ENCODE measurements around the gene WDR91.
A peak's percentile ranks its signal among the peaks of the same experiment; 100 is the strongest.
"Not testable (repeated sequence)": the region's sequence is repeated elsewhere in the genome, so short reads cannot be mapped to it uniquely, and the experiment has no call there.

The WDR91 gene

GRCh38 chr7:135175931-135176330 lies 35.4 kb downstream of the WDR91 start:
- DNase-seq: no peak

GRCh38 chr7:135174941-135175340 lies 36.4 kb downstream of the WDR91 start:
- DNase-seq: no peak

GRCh38 chr7:135173916-135174315 lies 37.4 kb downstream of the WDR91 start:
- DNase-seq: not testable (repeated sequence)

DNA sequence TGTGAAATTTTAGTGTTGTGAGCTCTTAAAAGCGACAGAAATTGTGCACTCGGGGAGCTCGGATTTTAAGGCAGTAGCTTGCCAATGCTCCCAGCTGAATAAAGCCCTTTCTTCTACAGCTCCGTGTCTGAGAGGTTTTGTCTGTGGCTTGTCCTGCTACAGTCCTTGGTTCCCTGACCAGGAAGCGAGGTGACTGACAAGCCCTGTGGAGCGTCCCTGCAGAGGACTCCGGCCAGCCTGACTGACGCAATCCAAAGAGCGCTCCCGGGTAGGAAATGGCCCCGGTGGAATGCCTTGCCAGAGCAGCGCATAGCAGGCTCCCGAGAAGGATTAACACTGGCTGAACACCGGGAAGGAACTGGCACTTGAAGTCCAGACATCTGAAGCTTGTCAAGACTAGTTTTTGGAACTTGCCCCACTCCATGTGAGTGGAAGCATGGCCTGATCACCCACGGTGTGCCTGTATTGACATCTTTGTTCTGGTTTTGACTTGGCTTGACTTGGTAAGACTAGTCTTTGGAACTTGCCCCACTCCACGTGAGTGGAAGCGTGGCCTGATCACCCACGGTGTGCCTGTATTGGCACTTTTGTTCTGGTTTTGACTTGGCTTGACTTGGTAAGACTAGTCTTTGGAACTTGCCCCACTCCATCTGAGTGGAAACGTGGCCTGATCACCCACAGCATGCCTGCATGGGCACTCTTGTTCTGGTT lies 39.6 kb downstream of the WDR91 start:
- DNase-seq: not testable (repeated sequence)

- not testable (repeated sequence) for DNase-seq
Measured at GRCh38 chr7:135170998-135171481, 40.3 kb downstream of the WDR91 start.

DNA sequence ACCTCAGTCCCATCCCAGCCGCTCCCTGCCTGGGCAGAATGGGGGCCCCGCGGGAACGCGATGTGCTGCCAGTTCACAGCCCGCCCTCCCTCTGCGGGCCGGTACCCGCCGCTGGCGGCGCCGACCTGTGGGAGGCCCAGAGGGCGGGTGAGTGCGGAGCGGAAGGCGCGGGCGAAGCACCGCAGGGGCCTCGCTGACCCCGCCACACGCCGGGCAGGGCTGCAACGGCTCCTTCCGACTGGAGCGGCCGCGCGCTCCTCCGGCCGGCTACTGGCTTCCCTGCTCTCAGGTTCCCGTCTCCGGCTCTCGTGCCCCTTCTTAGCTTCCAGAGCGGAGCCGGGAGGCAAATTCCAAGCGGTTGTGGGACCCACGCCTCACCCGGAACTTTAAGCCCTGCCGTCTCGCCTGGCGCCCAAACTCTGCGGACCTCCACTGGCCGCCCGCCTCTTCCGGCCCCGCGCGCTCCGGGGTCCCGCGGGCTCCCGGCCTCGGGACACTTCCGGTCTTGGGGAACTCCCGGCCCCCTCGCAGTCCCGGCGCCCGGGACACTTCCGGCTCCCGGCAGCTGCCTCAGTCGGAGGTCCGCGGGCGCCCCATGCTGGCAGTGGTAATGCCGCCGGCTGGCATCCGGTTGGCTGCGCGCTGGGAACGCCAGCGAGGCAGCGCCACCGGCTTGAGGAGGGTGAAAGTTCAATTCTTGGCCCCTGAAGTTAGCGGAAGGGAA lies 40.9 kb downstream of the WDR91 start, which contains the start of gene CYREN:
TSS of gene CYREN (minus strand) at position 434 of the 724 bp plus-strand sequence. CDS start 1,785 bp downstream, outside the sequence.
- DNase-seq: peak; percentile 65

DNA sequence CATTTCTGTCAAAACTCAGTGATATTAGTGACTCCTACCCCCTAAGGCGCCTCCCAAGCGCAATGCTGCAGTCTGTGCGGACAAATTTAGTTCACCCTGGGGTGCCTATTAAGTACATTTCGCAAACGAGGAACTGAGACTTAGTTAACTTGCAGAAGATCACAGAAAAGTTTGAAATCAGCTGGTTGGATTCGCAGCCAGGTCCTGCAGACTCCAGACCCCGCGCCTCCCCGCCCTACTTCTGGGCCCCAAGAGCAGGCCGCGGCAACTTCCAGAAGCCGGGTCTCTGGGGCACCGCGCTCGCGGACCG lies 41.4 kb downstream of the WDR91 start:
- no peak for DNase-seq

DNA sequence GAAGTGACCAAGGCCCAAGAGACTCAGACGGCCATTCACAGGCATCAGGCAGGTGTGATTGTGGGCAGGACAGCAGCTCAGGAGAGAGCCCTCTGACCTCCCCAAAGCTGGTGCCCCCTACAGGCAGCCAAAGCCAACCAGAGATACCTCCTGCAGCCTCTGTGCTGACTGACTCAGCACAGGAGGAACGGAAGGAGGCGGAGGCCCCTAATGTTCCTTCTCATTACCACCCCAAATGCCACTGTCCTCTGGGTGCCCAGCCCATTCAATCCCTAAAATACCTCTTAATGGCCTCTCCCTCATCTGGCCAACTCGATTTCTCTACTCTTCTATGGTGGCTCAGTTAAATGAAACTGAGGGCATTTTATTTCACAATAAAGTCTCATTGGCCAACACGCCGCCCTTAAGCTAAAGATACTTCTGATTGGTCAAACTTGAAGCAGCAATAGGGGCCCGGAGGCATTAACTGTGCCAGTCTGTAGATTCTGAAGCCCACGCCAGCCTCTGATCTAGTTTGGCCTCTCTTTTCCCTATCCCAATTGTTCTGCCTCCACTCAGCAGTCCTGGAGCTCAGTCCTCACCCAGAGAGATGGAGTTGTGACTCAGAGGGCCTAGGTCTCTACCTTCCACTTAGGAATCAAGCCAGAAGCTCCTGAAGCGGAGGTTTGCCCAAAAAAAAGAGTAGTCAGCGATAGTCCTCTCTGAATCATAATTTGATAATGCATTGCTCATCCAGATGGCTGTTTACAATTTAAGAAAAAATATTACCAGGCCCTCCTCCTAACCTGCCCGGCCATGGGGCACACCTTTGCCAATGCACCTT lies 42.0 kb downstream of the WDR91 start:
- DNase-seq: no peak

DNA sequence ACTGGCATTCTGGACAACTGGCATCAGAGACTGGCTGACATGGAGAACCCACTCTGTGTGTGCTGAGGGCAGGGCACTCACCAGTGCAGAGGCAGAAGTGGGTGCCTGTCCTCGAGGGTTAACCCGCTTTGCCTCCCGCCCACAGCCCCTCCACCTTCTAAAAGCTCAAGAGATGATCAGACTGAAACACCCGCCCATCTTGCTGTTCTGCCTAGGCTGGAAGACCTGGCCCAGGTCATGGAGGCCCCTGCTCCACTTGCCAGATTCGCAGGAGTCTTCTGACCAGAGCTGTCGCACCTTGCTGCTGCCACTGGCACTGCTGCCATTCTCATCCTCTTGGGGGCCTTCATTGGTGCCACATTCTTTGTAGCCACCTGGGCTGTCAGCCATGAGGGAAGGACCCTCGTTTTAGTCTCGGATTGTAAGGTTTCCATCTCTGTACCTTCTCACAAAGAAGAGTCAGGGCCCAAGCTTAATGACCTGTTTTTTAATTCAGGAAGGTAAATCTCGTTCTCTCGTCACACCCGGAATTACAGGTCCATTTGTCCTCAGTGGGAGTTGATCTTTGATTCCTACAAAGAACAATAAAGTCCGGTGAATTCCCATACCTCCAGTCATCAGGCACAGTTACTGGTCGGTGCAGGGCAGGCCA lies 42.7 kb downstream of the WDR91 start:
- DNase-seq: no peak

DNA sequence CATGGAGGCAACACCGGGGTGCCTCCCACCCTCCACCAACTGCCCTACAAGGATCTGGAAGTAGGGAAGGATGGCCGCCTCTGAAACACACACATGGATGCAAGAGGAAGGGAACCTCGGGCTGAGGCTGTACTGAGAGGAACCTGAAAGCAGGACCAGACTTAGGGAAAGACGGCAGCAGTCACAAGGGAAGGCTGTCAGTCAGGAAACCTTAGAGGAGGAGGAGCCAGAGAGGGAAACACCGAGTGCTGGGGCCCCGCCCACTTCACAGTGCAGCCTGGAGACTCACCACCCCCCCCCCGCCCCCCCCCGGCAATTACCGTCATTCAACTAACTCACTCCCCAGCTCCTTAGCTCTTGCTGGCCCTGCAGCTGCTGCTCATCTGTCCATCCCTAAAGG lies 43.3 kb downstream of the WDR91 start:
- DNase-seq: no peak

DNA sequence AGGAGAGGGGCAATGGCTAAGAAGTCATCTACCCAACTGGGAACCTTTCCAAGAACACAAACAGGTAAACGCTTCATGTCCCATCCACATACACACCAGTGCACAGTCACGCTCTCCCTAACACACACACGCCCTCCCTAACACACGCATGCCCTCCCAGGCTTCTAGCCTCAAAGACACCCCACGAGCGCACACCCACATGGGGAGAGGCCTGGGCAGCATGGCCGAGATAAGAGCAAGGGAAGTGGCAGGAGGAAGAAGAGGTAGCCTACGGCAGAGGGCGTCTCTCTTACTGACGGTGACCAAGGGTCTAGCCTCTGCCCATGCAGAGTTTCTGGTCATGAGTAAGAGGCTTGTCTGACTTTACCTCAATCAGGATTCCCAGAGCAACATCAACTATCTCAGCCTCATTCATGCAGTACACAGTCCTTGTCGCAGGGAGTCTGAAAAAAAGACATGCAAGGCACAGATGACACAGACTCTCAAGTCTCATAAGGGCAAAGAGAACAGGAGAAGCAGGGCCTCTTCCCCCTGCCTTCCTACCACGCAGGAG lies 43.9 kb downstream of the WDR91 start:
- DNase-seq: no peak

DNA sequence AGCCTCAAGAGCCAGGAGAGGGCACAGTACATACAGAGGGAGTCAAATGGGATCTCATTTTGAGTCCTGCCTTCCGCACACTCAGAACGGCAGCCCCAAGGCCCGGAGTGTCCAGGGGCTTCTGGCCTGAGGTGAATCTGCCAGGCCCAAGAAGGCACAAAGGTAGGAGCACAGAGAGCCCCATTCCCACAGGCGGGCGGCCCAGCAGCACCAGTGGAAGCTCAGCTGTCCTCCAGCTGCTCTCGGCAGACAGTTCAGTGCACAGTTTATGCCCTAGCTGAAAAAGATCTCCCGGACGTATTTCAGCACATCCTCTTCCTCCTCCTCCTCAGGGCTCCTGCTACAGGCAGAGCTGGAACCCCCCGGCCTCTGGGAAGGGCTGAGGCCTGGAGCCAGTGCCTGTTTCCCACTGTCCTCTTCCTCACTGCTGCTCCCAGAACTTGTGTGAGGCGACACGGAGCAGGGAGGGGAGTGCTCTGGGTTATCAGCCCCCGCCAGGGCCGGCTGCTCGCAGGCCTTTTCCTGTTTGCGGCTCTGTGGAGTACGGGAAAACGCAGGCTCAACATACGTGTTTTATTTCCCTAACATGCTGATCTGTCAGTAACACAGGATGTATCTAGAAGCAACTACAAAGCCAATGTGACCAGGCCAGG lies 44.9 kb downstream of the WDR91 start:
- DNase-seq: no peak

- DNase-seq: no peak
Measured at GRCh38 chr7:135165862-135166261, 45.5 kb downstream of the WDR91 start.

DNA sequence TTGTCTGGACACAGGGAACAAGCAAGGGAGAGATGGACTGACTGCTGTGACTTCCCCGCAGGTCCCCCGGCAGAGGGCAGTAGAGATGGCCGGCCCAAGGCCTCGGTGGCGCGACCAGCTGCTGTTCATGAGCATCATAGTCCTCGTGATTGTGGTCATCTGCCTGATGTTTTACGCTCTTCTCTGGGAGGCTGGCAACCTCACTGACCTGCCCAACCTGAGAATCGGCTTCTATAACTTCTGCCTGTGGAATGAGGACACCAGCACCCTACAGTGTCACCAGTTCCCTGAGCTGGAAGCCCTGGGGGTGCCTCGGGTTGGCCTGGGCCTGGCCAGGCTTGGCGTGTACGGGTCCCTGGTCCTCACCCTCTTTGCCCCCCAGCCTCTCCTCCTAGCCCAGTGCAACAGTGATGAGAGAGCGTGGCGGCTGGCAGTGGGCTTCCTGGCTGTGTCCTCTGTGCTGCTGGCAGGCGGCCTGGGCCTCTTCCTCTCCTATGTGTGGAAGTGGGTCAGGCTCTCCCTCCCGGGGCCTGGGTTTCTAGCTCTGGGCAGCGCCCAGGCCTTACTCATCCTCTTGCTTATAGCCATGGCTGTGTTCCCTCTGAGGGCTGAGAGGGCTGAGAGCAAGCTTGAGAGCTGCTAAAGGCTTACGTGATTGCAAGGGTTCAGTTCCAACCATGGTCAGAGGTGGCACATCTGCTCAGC lies 46.8 kb downstream of the WDR91 start:
- no peak for DNase-seq

GRCh38 chr7:135162382-135163001 lies 48.8 kb downstream of the WDR91 start:
- DNase-seq: no peak

- no peak for DNase-seq
Measured at GRCh38 chr7:135161669-135162068, 49.7 kb downstream of the WDR91 start.

- no peak for DNase-seq
Measured at GRCh38 chr7:135160858-135161653, 50.3 kb downstream of the WDR91 start.

DNA sequence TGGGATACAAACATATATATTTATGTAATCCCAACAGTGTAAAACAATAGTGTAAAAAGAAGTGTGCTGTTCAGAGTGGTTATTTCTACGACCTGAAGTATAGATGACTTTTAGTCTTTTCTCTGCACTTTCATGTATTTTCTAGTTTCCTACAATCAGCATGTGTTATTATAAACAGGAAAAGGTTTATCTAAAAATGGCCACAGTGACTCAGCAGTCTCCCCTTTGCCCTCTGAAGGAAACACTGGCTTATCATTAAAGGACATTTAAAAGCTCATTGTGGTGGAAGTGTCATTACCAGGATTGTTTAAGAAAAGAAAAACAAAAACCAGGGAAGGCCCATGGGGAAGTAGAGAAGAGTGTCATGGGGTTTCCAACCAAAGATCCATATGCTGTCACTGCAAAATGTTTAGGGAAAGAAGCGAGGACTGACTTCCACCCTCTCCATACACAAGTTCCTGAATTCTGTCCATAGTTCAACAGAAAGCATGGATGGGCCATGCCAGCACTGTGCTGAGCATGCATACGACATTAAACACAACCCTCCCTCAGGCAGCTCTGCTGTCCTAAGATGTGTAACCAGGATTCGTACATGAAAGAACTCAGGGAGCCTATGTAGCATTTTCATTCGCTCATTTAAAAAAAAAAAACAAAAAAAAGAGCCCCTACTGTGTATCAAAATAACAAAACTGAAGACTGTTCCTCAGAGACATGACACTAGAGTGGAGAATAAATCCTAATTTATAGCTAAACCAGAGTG lies 51.0 kb downstream of the WDR91 start:
- DNase-seq: no peak

GRCh38 chr7:135159359-135160085 lies 51.8 kb downstream of the WDR91 start:
- DNase-seq: no peak
